ENCODE data around the gene CCDC137. TPM values are rescaled to one million over a fixed set of nuclear protein-coding genes. Genes with fewer than 3 reads are reported as not detected.

Gene CCDC137
- total and polyA plus RNA-seq, 2 of the 13 experiments (the other 11 are each of a cell fraction or from before 2014, with no cell fraction given): 14.6 to 39.1 TPM

- no peaks in the 10 kb centered on the region for H3K9me3 ChIP-seq (ENCODE audit: low read length)
- FAIRE-seq (peak; percentile 48), ATAC-seq (no peak), DNase-seq (ENCODE audit: low spot score) (no peak)
- H3K27me3 ChIP-seq (ENCODE audit: control insufficient read depth in 1 of 2, insufficient read depth in 2 of 2, low read length in 2 of 2): peaks cover 0 to 12% of the 10 kb centered on the region in 2 experiments; a peak in 2 of 5 replicates
- CTCF ChIA-PET (ENCODE audit: low intra/inter-chr PET ratio, low total read pairs): no interaction called here
- no peaks in the 10 kb centered on the region for H4K20me1 ChIP-seq (ENCODE audit: insufficient read depth, low read length)
- no peak overlapping the region for H3K9ac ChIP-seq (ENCODE audit: insufficient read depth, low read depth, low read length)
- H3K4me3 ChIP-seq (replicated peaks in 1 of 3; ENCODE audit: insufficient read depth in 1 of 3, low read depth in 2 of 3, low read length in 3 of 3): no peak overlapping the region
- in situ Hi-C loops (cut with HindIII; ENCODE audit: extremely low pct_ligation_motif_present, low pct_unique_long_range_greater_than_20kb): no loop called here
- POLR2A ChIA-PET: interaction anchor here (0.9 to 1.4 kb wide), 3 partner anchors 23 to 108 kb away, joined by 3 to 4 read pairs (median 4); partner anchors contain the start of genes ARL16, FAAP100, HGS and MRPL12
- no peak overlapping the region for H3K4me2 ChIP-seq (ENCODE audit: low read depth, low read length)
- H3K27ac ChIP-seq (ENCODE audit: extremely low read length, insufficient read depth, low read length): no peak overlapping the region
- no peak overlapping the region for H2AFZ ChIP-seq (ENCODE audit: low read length)
- WGBS (ENCODE audit: low lambda C conversion rate): 82% methylated on average over 9 of the region's 9 CpGs
- TF ChIP-seq ZNF460 (CRISPR knock-in tag; IDR thresholded peaks at IDR 0.05; ENCODE audit: borderline replicate concordance) (peak; percentile 93), TEF (CRISPR knock-in tag; IDR thresholded peaks at IDR 0.05) (no peak)
- intact Hi-C loops (cut with micrococcal nuclease; ENCODE audit: unreplicated experiment): no loop called here
- no TSS peak for BruUV-seq (replicated peaks)
- H3K4me1 ChIP-seq (ENCODE audit: insufficient read depth, low read length): peaks cover 54% of the 10 kb centered on the region
- H3K36me3 ChIP-seq (replicated peaks in 1 of 2; ENCODE audit: control insufficient read depth in 1 of 2, insufficient read depth in 2 of 2, low read length in 2 of 2): no peaks in the 10 kb centered on the region
- peaks cover 2% of the 10 kb centered on the region for H3K79me2 ChIP-seq (ENCODE audit: insufficient read depth, low read length)
These were observed 6.1 kb upstream of the CCDC137 start for GRCh38 chr17:81660441-81660840.

GRCh38 chr17:81662002-81662401 lies 4.5 kb upstream of the CCDC137 start:
- POLR2A ChIA-PET: interaction anchor here (6.3 kb wide), 1 partner anchor 41 kb away, joined by 54 read pairs; the partner anchor contains the start of gene MRPL12
- Histone ChIP-seq H3K4me1 (ENCODE audit: insufficient read depth, low read length) (peaks cover 43% of the 10 kb centered on the region), H3K36me3 (replicated peaks in 1 of 2; ENCODE audit: control insufficient read depth in 1 of 2, insufficient read depth in 2 of 2, low read length in 2 of 2) (no peaks in the 10 kb centered on the region), H3K79me2 (ENCODE audit: insufficient read depth, low read length) (peaks cover 13% of the 10 kb centered on the region), H3K9ac (ENCODE audit: insufficient read depth, low read depth, low read length) (no peak overlapping the region), H3K9me3 (ENCODE audit: low read length) (no peaks in the 10 kb centered on the region), H2AFZ (ENCODE audit: low read length) (no peak overlapping the region), H3K27ac (ENCODE audit: extremely low read length, insufficient read depth, low read length) (no peak overlapping the region), H3K27me3 (ENCODE audit: control insufficient read depth in 1 of 2, insufficient read depth in 2 of 2, low read length in 2 of 2) (no peaks in the 10 kb centered on the region; a peak in 1 of 5 replicates), H4K20me1 (ENCODE audit: insufficient read depth, low read length) (no peaks in the 10 kb centered on the region), H3K4me3 (replicated peaks in 1 of 3; ENCODE audit: insufficient read depth in 1 of 3, low read depth in 2 of 3, low read length in 3 of 3) (no peak overlapping the region), H3K4me2 (ENCODE audit: low read depth, low read length) (no peak overlapping the region)
- intact Hi-C loops (cut with micrococcal nuclease; ENCODE audit: unreplicated experiment): no loop called here
- ATAC-seq: no peak
- no TSS peak for BruUV-seq (replicated peaks)
- no peak for FAIRE-seq
- WGBS (ENCODE audit: low lambda C conversion rate): 92% methylated on average over 4 of the region's 4 CpGs
- in situ Hi-C loops (cut with HindIII; ENCODE audit: extremely low pct_ligation_motif_present, low pct_unique_long_range_greater_than_20kb): no loop called here
- no peak for DNase-seq (ENCODE audit: low spot score)
- CTCF ChIA-PET (ENCODE audit: low intra/inter-chr PET ratio, low total read pairs): no interaction called here
- TF ChIP-seq SRF (IDR thresholded peaks at IDR 0.05; ENCODE audit: low read depth, low read length) (no peak), HCFC1 (IDR thresholded peaks at IDR 0.05; ENCODE audit: low read depth, low read length) (no peak), ZSCAN31 (CRISPR knock-in tag; IDR thresholded peaks at IDR 0.05; ENCODE audit: low read depth) (no peak), PHB2 (IDR thresholded peaks at IDR 0.05; ENCODE audit: partially characterized antibody) (no peak), ZNF749 (CRISPR knock-in tag; IDR thresholded peaks at IDR 0.05; ENCODE audit: borderline replicate concordance) (no peak), ZBTB20 (CRISPR knock-in tag; IDR thresholded peaks at IDR 0.05; ENCODE audit: borderline replicate concordance, low read depth) (no peak), HNF1B (CRISPR knock-in tag; IDR thresholded peaks at IDR 0.05) (no peak), KLF12 (CRISPR knock-in tag; IDR thresholded peaks at IDR 0.05; ENCODE audit: borderline replicate concordance) (no peak), ZNF124 (CRISPR knock-in tag; IDR thresholded peaks at IDR 0.05) (no peak), SYNCRIP (IDR thresholded peaks at IDR 0.05; ENCODE audit: insufficient read depth, low read depth, low read length) (no peak), SMAD3 (CRISPR knock-in tag; IDR thresholded peaks at IDR 0.05) (no peak), ZNF253 (CRISPR knock-in tag; IDR thresholded peaks at IDR 0.05; ENCODE audit: borderline replicate concordance) (no peak), ZNF329 (CRISPR knock-in tag; IDR thresholded peaks at IDR 0.05; ENCODE audit: low read depth) (no peak), MAFG (CRISPR knock-in tag; IDR thresholded peaks at IDR 0.05) (no peak), ZNF747 (CRISPR knock-in tag; IDR thresholded peaks at IDR 0.05; ENCODE audit: borderline replicate concordance) (no peak), SMAD1 (CRISPR knock-in tag; IDR thresholded peaks at IDR 0.05; ENCODE audit: borderline replicate concordance, low read depth) (no peak)
